Pulmonary artery endothelial cell (primary cell): ENCODE data around the gene FUOM. TPM values are rescaled to one million over a fixed set of nuclear protein-coding genes. Genes with fewer than 3 reads are reported as not detected.

Source experiments
- DNase-seq: peaks from one replicate; pipeline ENCODE4 v3.0.0-alpha.2; 2011; ENCODE audit warnings: low read depth, low spot score
- total RNA-seq: library from RNA; depleted of rRNA; stranded (reverse); fragments of >200 nt; gene quantifications from 2 replicates; pipeline ENCODE4 v1.2.3, GENCODE V29; 2014

FUOM gene
- total RNA-seq, 1 donor from 2014 or later: 32.9 TPM

DNA sequence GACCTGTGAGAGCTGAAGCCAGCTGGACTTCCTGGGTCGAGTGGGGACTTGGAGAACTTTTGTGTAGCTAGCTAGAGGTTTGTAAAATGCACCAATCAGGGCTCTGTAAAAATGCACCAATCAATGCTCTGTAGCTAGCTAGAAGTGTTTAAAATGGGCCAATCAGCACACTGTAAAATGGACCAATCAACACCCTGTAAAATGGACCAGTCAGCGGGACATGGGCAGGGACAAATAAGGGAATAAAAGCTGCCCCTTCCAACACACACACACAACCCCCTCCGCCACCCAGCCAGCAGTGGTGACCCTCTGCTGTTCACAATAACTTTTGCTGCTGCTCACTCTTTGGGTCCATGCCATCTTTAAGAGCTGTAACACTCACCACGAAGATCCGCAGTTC lies 42.0 kb downstream of the FUOM start:
- no peak for DNase-seq

GRCh38 chr10:133314911-133315310 lies 42.9 kb downstream of the FUOM start:
- no peak for DNase-seq

DNA sequence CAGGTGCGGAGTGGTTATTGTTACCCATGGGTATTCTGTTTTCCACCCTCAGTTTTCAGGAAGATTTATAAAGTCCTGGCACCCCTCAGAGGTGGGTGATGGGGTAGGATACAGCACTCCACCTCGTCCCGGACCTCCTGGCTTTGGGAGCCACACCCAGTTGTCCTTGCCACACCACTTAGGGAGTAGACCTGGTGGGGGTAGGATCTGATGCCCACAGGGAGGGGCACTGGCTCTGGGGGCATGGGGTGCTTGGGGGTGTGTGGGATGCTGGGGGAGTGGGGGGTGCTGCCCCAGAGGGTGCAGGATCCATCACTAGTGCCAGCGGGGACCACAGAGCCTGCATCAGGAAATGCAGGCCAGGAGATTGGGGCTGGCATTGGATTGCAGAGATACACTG lies 44.6 kb downstream of the FUOM start:
- DNase-seq: no peak

DNA sequence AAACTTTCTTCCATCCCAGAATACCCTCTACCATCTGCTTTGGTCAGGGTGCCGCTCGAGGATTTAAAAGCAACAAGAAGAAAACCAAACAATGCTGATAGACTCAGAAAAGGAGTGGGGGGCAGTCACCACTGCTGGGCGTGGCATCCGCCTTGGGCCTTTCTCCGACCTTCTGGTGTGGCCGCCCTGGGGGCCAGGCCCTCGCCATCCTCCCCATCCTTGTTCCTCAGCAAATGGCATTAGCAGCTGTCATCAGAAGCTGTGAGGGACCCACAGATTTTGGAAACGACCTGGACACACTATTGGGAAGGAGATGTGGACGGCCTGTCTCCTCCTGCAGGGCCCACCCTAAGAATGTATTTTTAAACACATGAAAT lies 45.1 kb downstream of the FUOM start:
- DNase-seq: no peak

GRCh38 chr10:133312016-133312768 lies 45.6 kb downstream of the FUOM start:
- DNase-seq: no peak

- DNase-seq: no peak
Measured at GRCh38 chr10:133311570-133311969, 46.2 kb downstream of the FUOM start.

- DNase-seq: no peak
Measured at GRCh38 chr10:133310789-133311188, 47.0 kb downstream of the FUOM start.

GRCh38 chr10:133310399-133310755 lies 47.4 kb downstream of the FUOM start:
- no peak for DNase-seq

DNA sequence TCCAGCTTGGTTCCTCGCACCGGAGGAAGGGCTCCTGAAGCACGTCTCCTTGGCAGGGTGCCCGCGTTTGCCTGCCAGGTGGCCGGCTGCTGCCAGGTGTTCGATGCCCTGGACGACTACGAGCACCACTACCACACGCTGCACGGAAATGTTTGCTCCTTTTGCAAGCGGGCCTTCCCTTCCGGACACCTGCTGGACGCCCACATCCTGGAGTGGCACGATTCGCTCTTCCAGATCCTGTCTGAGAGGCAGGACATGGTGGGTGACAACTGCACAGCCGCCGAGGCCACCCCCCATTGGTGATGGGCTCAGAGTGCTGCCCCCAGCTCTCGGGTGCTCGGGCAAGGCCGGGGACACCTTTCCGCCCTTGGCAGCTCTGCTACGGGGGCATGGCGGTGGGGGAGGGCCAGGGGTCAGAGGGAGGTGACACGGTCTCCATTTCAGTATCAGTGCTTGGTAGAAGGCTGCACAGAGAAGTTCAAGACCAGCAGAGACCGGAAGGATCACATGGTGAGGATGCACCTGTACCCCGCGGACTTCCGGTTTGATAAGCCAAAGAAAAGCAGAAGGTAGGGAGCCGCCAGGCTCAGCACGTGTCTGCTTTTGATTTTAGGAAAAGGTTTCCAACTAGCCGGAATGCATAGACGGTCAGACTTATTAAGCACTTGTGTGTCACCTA lies 48.0 kb downstream of the FUOM start:
- DNase-seq: no peak

- DNase-seq: peak; percentile 71
Measured at GRCh38 chr10:133309100-133309719, 48.6 kb downstream of the FUOM start.

DNA sequence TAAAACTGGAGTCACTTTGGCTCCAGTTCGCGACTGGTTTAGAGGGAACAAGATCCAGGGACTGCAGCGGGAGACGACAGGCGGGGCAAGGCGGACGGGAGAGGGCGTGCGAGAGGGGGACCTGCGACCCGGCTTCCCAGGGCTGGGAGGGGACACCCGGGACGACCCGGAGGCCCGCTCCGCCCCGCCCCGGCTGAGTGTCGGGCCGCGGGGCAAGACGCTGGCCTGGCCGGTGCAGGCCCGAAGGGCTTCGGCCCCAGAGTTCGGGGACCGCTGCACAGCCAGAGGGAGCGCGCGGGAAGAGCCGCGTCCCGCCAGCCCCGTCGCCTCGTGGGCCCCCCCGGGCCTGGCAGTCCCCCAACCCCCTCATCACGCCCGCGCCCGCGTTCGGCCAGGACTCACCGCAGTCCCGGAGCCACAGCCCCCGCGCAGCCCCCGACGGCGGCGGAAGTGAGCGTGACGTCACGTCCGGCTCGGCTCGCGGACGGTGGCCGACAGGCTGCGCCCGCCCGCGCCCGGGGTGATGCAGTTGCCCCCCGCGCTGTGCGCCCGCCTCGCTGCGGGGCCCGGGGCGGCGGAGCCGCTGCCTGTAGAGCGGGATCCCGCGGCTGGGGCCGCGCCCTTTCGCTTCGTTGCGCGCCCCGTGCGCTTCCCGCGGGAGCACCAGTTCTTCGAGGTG lies 49.3 kb downstream of the FUOM start, which contains the start of the genes TUBGCP2 and ZNF511:
TUBGCP2 (minus strand) TSS at position 452 of the 679 bp plus-strand sequence. CDS start 5,931 bp downstream, outside the sequence.
ZNF511 (plus strand) TSS at position 494 of the 679 bp plus-strand sequence; CDS start at position 524, 30 bp downstream.
- no peak for DNase-seq

DNA sequence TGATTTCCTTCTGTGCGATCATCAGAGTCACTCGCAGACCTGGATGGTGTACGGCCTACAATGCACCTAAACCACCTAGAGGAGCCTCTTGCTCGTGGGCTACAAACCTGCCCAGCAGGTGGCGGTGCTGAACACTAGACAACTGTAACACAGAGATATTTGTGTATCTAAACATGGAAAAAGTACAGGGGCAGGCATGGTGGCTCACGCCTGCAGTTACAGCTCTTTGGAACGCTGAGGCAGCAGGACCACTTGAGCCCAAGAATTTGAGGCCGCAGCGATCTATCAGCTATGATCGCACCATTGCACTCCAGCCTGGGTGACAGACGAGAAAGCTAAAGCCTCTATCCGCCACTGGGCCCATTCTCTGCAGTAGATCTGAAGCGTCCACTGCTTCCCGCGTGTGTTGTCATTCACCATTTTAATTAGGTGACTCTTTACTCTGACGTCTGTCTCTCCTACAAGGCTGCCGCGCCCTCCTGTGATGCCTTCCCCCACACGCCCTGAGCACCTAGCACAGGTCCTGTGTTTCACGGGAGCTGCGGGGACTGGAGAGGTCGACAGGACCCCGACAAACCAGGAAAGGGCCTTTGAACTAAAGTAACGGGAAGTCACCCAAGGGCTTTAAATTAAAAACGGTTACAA lies 49.9 kb downstream of the FUOM start:
- DNase-seq: no peak

DNA sequence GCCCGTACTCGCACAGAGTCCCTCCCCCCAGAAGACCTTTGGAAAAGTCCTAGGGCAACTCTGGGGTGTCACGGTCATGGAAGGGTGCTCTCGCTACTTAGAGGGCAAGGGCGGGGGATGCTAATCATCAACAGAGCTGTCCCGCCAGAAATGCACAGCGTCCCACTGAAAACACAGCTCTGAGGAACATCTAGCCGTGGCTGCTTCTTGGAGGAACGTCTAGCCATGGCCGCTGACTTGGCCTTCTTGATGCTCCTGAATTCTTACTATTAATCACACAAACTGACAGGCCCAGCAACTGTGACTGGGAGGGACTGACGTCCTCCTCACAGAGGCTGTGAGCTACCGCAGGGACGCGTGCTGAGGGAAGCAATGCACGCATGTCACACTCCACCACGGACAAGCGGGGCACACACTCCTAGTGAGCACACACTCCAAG lies 50.9 kb downstream of the FUOM start:
- DNase-seq: no peak

DNA sequence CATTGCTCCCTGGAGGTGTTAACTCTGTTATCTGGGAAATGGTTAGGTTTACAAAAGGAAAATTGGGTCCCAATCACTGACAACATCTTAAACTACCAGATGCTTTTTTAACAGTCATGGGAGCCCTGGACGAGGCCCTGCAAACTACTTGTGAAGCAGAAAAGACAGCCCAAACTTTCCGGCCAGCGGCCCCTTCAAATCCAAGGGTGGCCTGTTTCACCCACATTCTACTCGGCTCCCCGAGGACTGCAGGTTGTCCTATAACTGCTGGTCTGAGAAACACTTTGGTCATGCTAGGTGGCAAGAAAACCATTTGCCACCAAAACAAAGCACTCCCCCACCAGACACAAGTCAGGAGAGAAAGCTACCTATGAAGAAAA lies 51.7 kb downstream of the FUOM start:
- no peak for DNase-seq

Other genes starting within 250 kb of the FUOM start
- gene KNDC1, start 197.8 kb downstream of the FUOM start, total RNA-seq: not detected in 2 replicates
- gene UTF1, start 127.8 kb downstream of the FUOM start, total RNA-seq: not detected in 2 replicates
- not detected in 2 replicates for gene VENTX, start 120.2 kb downstream of the FUOM start, total RNA-seq
- gene ADAM8, start 81.2 kb downstream of the FUOM start, total RNA-seq: 0.33 and 0.46 TPM in 2 replicates
- 59.4 and 60.9 TPM in 2 replicates for gene TUBGCP2, start 49.1 kb downstream of the FUOM start, total RNA-seq
- gene ZNF511, start 49.1 kb downstream of the FUOM start, total RNA-seq: 27.4 and 40.4 TPM in 2 replicates
- not detected in 2 replicates for gene CALY, start 21.1 kb downstream of the FUOM start, total RNA-seq
- not detected in 2 replicates for gene PRAP1, start 10.6 kb downstream of the FUOM start, total RNA-seq
- 60.3 and 63.4 TPM in 2 replicates for gene ECHS1, start 15.3 kb upstream of the FUOM start, total RNA-seq
- gene PAOX, start 21.2 kb upstream of the FUOM start, total RNA-seq: 5.8 and 8.8 TPM in 2 replicates
- 46.0 and 56.7 TPM in 2 replicates for gene MTG1, start 36.1 kb upstream of the FUOM start, total RNA-seq
- not detected in 2 replicates for gene SPRN, start 66.6 kb upstream of the FUOM start, total RNA-seq
- gene SCART1, start 95.9 kb upstream of the FUOM start, total RNA-seq: 0.25 and 0.73 TPM in 2 replicates
- gene CYP2E1, start 169.3 kb upstream of the FUOM start, total RNA-seq: 0.13 TPM in 1 of 2 replicates, not detected in the other
- 0.21 TPM in 1 of 2 replicates, not detected in the other for gene SYCE1, start 207.6 kb upstream of the FUOM start, total RNA-seq